ENCODE measurements around the gene MRPL52.
"Not testable (repeated sequence)": the region's sequence is repeated elsewhere in the genome, so short reads cannot be mapped to it uniquely, and the experiment has no call there.

Gene MRPL52

GRCh38 chr14:22829661-22830442, at the start of gene MRPL52:
TSS of gene MRPL52 (plus strand) at chr14:22829887. CDS start at chr14:22829913, 26 bp downstream.
- Mint-ChIP-seq H3K36me3 (peaks cover 47% of the 10 kb centered on the region), H3K9me3 (no peaks in the 10 kb centered on the region), H3K4me3 (peak within 1 kb of the TSS; percentile 94), H3K27ac (peak within 1 kb of the TSS; percentile 94), H3K4me1 (peaks cover 18% of the 10 kb centered on the region)
- ATAC-seq: peak; percentile 96
- DNase-seq (ENCODE audit: low spot score in 2 of 2): peak; percentile 59 to 88

GRCh38 chr14:22780105-22780679, 49.5 kb upstream of the MRPL52 start:
- Mint-ChIP-seq H3K4me1 (no peaks in the 10 kb centered on the region), H3K9me3 (no peaks in the 10 kb centered on the region), H3K36me3 (peaks cover 1% of the 10 kb centered on the region), H3K27ac (peak overlapping the region; percentile 48), H3K4me3 (no peak overlapping the region)
- DNase-seq (ENCODE audit: low spot score in 2 of 2) (no peak), ATAC-seq (no peak)

GRCh38 chr14:22780941-22781300, 48.8 kb upstream of the MRPL52 start:
- Mint-ChIP-seq H3K36me3 (no peaks in the 10 kb centered on the region), H3K4me1 (no peaks in the 10 kb centered on the region), H3K27ac (no peak overlapping the region), H3K9me3 (no peaks in the 10 kb centered on the region), H3K4me3 (no peak overlapping the region)
- DNase-seq (ENCODE audit: low spot score in 2 of 2) (no peak), ATAC-seq (no peak)

- Mint-ChIP-seq H3K4me3 (no peak overlapping the region), H3K9me3 (no peaks in the 10 kb centered on the region), H3K36me3 (no peaks in the 10 kb centered on the region), H3K27ac (no peak overlapping the region), H3K4me1 (no peaks in the 10 kb centered on the region)
- DNase-seq (ENCODE audit: low spot score in 2 of 2) (no peak), ATAC-seq (no peak)
Measured at GRCh38 chr14:22781301-22781991, 48.2 kb upstream of the MRPL52 start.

- Mint-ChIP-seq H3K27ac (no peak overlapping the region), H3K9me3 (no peaks in the 10 kb centered on the region), H3K36me3 (no peaks in the 10 kb centered on the region), H3K4me1 (no peaks in the 10 kb centered on the region), H3K4me3 (no peak overlapping the region)
- DNase-seq (ENCODE audit: low spot score in 2 of 2) (no peak), ATAC-seq (no peak)
Measured at GRCh38 chr14:22786685-22787084, 43.0 kb upstream of the MRPL52 start.

- DNase-seq (ENCODE audit: low spot score in 2 of 2) (no peak), ATAC-seq (no peak)
- Mint-ChIP-seq H3K27ac (no peak overlapping the region), H3K9me3 (no peaks in the 10 kb centered on the region), H3K4me1 (no peaks in the 10 kb centered on the region), H3K36me3 (no peaks in the 10 kb centered on the region), H3K4me3 (no peak overlapping the region)
Measured at GRCh38 chr14:22791301-22791700, 38.4 kb upstream of the MRPL52 start.

- no peak overlapping the region for H3K27ac Mint-ChIP-seq
- H3K4me3 Mint-ChIP-seq: no peak overlapping the region
- no peaks in the 10 kb centered on the region for H3K4me1 Mint-ChIP-seq
- H3K9me3 Mint-ChIP-seq: no peaks in the 10 kb centered on the region
- ATAC-seq (no peak), DNase-seq (ENCODE audit: low spot score in 2 of 2) (no peak)
- no peaks in the 10 kb centered on the region for H3K36me3 Mint-ChIP-seq
Measured at GRCh38 chr14:22792158-22792557, 37.5 kb upstream of the MRPL52 start.

- not testable (repeated sequence) for DNase-seq (ENCODE audit: low spot score in 2 of 2); H3K27ac Mint-ChIP-seq; ATAC-seq; H3K36me3 Mint-ChIP-seq; H3K4me1 Mint-ChIP-seq; H3K9me3 Mint-ChIP-seq; H3K4me3 Mint-ChIP-seq
Measured at GRCh38 chr14:22793550-22793949, 36.1 kb upstream of the MRPL52 start.

GRCh38 chr14:22793976-22794375, 35.7 kb upstream of the MRPL52 start:
- DNase-seq (ENCODE audit: low spot score in 2 of 2): no peak
- no peak for ATAC-seq
- Mint-ChIP-seq H3K4me3 (no peak overlapping the region), H3K9me3 (no peaks in the 10 kb centered on the region), H3K27ac (no peak overlapping the region), H3K36me3 (no peaks in the 10 kb centered on the region), H3K4me1 (no peaks in the 10 kb centered on the region)

- Mint-ChIP-seq H3K4me3 (no peak overlapping the region), H3K36me3 (no peaks in the 10 kb centered on the region), H3K9me3 (no peaks in the 10 kb centered on the region), H3K4me1 (no peaks in the 10 kb centered on the region), H3K27ac (no peak overlapping the region)
- ATAC-seq: no peak
- DNase-seq (ENCODE audit: low spot score in 2 of 2): no peak
Measured at GRCh38 chr14:22794551-22794951, 35.1 kb upstream of the MRPL52 start.

GRCh38 chr14:22796087-22796707, 33.5 kb upstream of the MRPL52 start:
- no peak for DNase-seq (ENCODE audit: low spot score in 2 of 2)
- no peaks in the 10 kb centered on the region for H3K36me3 Mint-ChIP-seq
- H3K4me1 Mint-ChIP-seq: no peaks in the 10 kb centered on the region
- no peaks in the 10 kb centered on the region for H3K9me3 Mint-ChIP-seq
- no peak overlapping the region for H3K4me3 Mint-ChIP-seq
- no peak for ATAC-seq
- H3K27ac Mint-ChIP-seq: no peak overlapping the region

- ATAC-seq (no peak), DNase-seq (ENCODE audit: low spot score in 2 of 2) (no peak)
- no peak overlapping the region for H3K27ac Mint-ChIP-seq
- H3K4me1 Mint-ChIP-seq: no peaks in the 10 kb centered on the region
- no peaks in the 10 kb centered on the region for H3K9me3 Mint-ChIP-seq
- no peak overlapping the region for H3K4me3 Mint-ChIP-seq
- no peaks in the 10 kb centered on the region for H3K36me3 Mint-ChIP-seq
Measured at GRCh38 chr14:22797017-22797917, 32.4 kb upstream of the MRPL52 start.

GRCh38 chr14:22798528-22798927, 31.2 kb upstream of the MRPL52 start:
- H3K4me1 Mint-ChIP-seq: no peaks in the 10 kb centered on the region
- H3K36me3 Mint-ChIP-seq: no peaks in the 10 kb centered on the region
- no peak overlapping the region for H3K27ac Mint-ChIP-seq
- H3K9me3 Mint-ChIP-seq: no peaks in the 10 kb centered on the region
- H3K4me3 Mint-ChIP-seq: no peak overlapping the region
- no peak for ATAC-seq
- no peak for DNase-seq (ENCODE audit: low spot score in 2 of 2)

GRCh38 chr14:22800346-22800745, 29.3 kb upstream of the MRPL52 start:
- Mint-ChIP-seq H3K27ac (no peak overlapping the region), H3K36me3 (no peaks in the 10 kb centered on the region), H3K4me3 (no peak overlapping the region), H3K4me1 (no peaks in the 10 kb centered on the region), H3K9me3 (no peaks in the 10 kb centered on the region)
- DNase-seq (ENCODE audit: low spot score in 2 of 2): no peak
- ATAC-seq: no peak

- no peak for DNase-seq (ENCODE audit: low spot score in 2 of 2)
- Mint-ChIP-seq H3K4me1 (no peaks in the 10 kb centered on the region), H3K9me3 (no peaks in the 10 kb centered on the region), H3K27ac (no peak overlapping the region), H3K36me3 (no peaks in the 10 kb centered on the region), H3K4me3 (no peak overlapping the region)
- no peak for ATAC-seq
Measured at GRCh38 chr14:22801716-22802115, 28.0 kb upstream of the MRPL52 start.
